IMR-90 (cell line): ENCODE data around the gene DAPK1.

Experiments
- BHLHE40 ChIP-seq: fragments of 150-350 bp; IDR thresholded peaks from 2 replicates; pipeline ENCODE4 v1.6.1; 2016; ENCODE audit warnings: mild to moderate bottlenecking, low read depth, low read length
- CEBPB ChIP-seq: IDR thresholded peaks from 2 replicates; pipeline ENCODE4 v1.6.1; 2012; ENCODE audit warnings: low read depth, low read length, improper control_type of control experiment
- CTCF ChIP-seq: conservative IDR thresholded peaks from 2 replicates; pipeline ENCODE4 v1.5.1; 2012; ENCODE audit warnings: mild to moderate bottlenecking, low read depth, low read length, improper control_type of control experiment
- ELK1 ChIP-seq: fragments of 150-350 bp; IDR thresholded peaks from 2 replicates; pipeline ENCODE4 v1.6.1; 2016; ENCODE audit warnings: low read depth, mild to moderate bottlenecking, low read length, moderate library complexity, borderline replicate concordance
- MAFK ChIP-seq: IDR thresholded peaks from 2 replicates; pipeline ENCODE4 v1.6.1; 2012; ENCODE audit warnings: low read depth, low read length, improper control_type of control experiment
- NFE2L2 ChIP-seq: fragments of 150-350 bp; IDR thresholded peaks from 2 replicates; pipeline ENCODE4 v1.6.1; 2016; ENCODE audit warnings: low read depth, mild to moderate bottlenecking, low read length
- POLR2A ChIP-seq: IDR thresholded peaks from 2 replicates; pipeline ENCODE4 v1.6.1; 2012; ENCODE audit warnings: mild to moderate bottlenecking, low read depth, low read length
- RAD21 ChIP-seq: IDR thresholded peaks from 2 replicates; pipeline ENCODE4 v1.6.1; 2012; ENCODE audit warnings: low read length, improper control_type of control experiment
- SMC3 ChIP-seq: fragments of 150-350 bp; IDR thresholded peaks from 2 replicates; pipeline ENCODE4 v1.6.1; 2016; ENCODE audit warnings: low read depth, mild to moderate bottlenecking, antibody characterized with exemption, low read length, moderate library complexity

- TF ChIP-seq NFE2L2 (no peak), CTCF (no peak), ELK1 (no peak), POLR2A (no peak), CEBPB (no peak), MAFK (no peak), SMC3 (no peak), BHLHE40 (no peak), RAD21 (no peak)
These were observed 248.5 kb downstream of the DAPK1 start for GRCh38 chr9:87746186-87746585.
